DOHH2 (cell line): ENCODE results near the gene RABGAP1L.

ENCODE experiments used
- CTCF ChIP-seq: fragments of 200-600 bp; sonication (generic); IDR thresholded peaks from one replicate; pipeline ENCODE4 v1.5.1; 2014; ENCODE audit warnings: antibody characterized with exemption, mild to moderate bottlenecking, low read depth, low read length; ENCODE audit not compliant: poor library complexity, severe bottlenecking
- EZH2phosphoT487 ChIP-seq: fragments of 200-600 bp; sonication (generic); IDR thresholded peaks from 2 replicates; pipeline ENCODE4 v1.6.1; 2017; ENCODE audit warnings: borderline replicate concordance, mild to moderate bottlenecking, antibody characterized with exemption, low read length, moderate library complexity, mixed read lengths

GRCh38 chr1:174174461-174175329 is 15.4 kb downstream of the RABGAP1L start:
- TF ChIP-seq CTCF (no peak), EZH2phosphoT487 (no peak)
